ENCODE results near the gene ZFPM1. TPM values are rescaled to one million over a fixed set of nuclear protein-coding genes. Genes with fewer than 3 reads are reported as not detected.
A peak's percentile ranks its signal among the peaks of the same experiment; 100 is the strongest.

Gene ZFPM1
- total and polyA plus RNA-seq, 5 donors = 7.7 to 11.4 (median 8.2) TPM

GRCh38 chr16:88552815-88553214, 99.7 kb downstream of the ZFPM1 start:
- Histone ChIP-seq H3K27me3 (ENCODE audit: control insufficient read depth, insufficient read depth) (no peaks in the 10 kb centered on the region), H3K4me1 (ENCODE audit: control insufficient read depth, insufficient read depth, low read length) (no peaks in the 10 kb centered on the region), H3K27ac (ENCODE audit: low read length) (no peak overlapping the region), H3K4me3 (ENCODE audit: low read length) (no peak overlapping the region), H3K9me3 (ENCODE audit: control insufficient read depth, low read length) (no peaks in the 10 kb centered on the region)
- WGBS = 72% methylated on average over 13 of the region's 13 CpGs
- ATAC-seq (no peak), DNase-seq (peak in 1 of 3 donors; percentile 3)
- intact Hi-C loops (cut with DNase I) = no loop called here

DNA sequence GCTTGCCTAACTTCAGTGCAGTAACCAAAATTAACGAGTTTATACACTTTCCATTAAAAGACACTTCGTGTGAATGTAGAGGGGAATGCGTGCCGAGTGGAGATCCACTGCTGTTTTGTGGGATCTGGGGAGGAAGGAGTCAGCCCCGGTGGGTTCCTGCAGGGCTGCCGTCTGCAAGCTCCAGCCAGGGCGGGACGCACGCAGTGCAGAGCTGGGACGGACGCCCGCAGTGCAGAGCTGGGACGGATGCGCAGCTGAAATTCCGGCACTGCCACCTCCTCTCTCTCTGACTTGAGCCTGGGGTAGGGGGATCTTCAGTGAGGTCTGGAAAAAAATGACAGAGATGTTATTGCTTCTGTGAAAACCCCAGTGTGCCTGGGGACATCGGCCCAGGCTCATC, 100.7 kb downstream of the ZFPM1 start:
- Histone ChIP-seq H3K9me3 (ENCODE audit: control insufficient read depth, low read length) (no peaks in the 10 kb centered on the region), H3K4me1 (ENCODE audit: control insufficient read depth, insufficient read depth, low read length) (no peaks in the 10 kb centered on the region), H3K4me3 (ENCODE audit: low read length) (no peak overlapping the region), H3K27ac (ENCODE audit: low read length) (no peak overlapping the region), H3K27me3 (ENCODE audit: control insufficient read depth, insufficient read depth) (no peaks in the 10 kb centered on the region)
- ATAC-seq (no peak), DNase-seq (peak in 1 of 3 donors; percentile 15)
- intact Hi-C loops (cut with DNase I) = no loop called here
- WGBS = 75% methylated on average over 16 of the region's 16 CpGs

DNA sequence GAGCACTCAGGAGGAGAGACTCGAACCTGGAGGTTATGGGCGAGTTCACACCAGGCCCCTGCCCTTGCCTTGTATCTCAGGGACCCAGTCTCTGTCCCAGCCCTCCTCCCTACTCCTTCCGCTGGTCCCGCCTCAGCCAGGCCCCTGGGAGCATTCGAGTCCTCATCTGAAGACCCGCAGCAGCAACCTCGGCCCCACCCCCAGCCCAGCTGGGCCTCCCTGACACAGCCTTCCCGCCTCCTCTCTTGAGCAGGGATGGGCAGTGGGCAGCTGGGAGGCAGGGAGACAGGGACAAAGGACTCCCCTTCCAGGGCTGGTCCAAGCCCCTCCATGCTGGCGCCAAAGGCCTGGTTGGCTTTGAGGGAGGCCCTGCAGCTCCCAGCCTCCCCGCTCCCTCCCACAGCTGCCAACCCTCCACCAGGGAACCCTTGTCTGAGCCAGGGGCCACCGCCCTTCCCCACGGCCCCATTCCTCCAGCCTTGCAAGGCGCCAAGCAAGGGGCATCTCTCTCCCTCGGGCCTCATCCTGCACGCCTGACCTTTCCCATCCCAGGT, 101.7 kb downstream of the ZFPM1 start:
- Histone ChIP-seq H3K4me1 (ENCODE audit: control insufficient read depth, insufficient read depth, low read length) (no peaks in the 10 kb centered on the region), H3K9me3 (ENCODE audit: control insufficient read depth, low read length) (no peaks in the 10 kb centered on the region), H3K4me3 (ENCODE audit: low read length) (no peak overlapping the region), H3K27ac (ENCODE audit: low read length) (no peak overlapping the region), H3K27me3 (ENCODE audit: control insufficient read depth, insufficient read depth) (no peaks in the 10 kb centered on the region)
- 68% methylated on average over 15 of the region's 15 CpGs for WGBS
- peak in 1 of 3 donors; percentile 40 for DNase-seq
- ATAC-seq = no peak
- intact Hi-C loops (cut with DNase I) = no loop called here

GRCh38 chr16:88556294-88556988, 103.4 kb downstream of the ZFPM1 start:
- no peaks in the 10 kb centered on the region for H3K4me1 ChIP-seq (ENCODE audit: control insufficient read depth, insufficient read depth, low read length)
- H3K27ac ChIP-seq (ENCODE audit: low read length) = no peak overlapping the region
- WGBS = 82% methylated on average over 15 of the region's 15 CpGs
- no peaks in the 10 kb centered on the region for H3K27me3 ChIP-seq (ENCODE audit: control insufficient read depth, insufficient read depth)
- no peaks in the 10 kb centered on the region for H3K9me3 ChIP-seq (ENCODE audit: control insufficient read depth, low read length)
- intact Hi-C loops (cut with DNase I) = no loop called here
- H3K4me3 ChIP-seq (ENCODE audit: low read length) = no peak overlapping the region
- peak in 1 of 3 donors; percentile 7 for DNase-seq
- ATAC-seq = no peak

DNA sequence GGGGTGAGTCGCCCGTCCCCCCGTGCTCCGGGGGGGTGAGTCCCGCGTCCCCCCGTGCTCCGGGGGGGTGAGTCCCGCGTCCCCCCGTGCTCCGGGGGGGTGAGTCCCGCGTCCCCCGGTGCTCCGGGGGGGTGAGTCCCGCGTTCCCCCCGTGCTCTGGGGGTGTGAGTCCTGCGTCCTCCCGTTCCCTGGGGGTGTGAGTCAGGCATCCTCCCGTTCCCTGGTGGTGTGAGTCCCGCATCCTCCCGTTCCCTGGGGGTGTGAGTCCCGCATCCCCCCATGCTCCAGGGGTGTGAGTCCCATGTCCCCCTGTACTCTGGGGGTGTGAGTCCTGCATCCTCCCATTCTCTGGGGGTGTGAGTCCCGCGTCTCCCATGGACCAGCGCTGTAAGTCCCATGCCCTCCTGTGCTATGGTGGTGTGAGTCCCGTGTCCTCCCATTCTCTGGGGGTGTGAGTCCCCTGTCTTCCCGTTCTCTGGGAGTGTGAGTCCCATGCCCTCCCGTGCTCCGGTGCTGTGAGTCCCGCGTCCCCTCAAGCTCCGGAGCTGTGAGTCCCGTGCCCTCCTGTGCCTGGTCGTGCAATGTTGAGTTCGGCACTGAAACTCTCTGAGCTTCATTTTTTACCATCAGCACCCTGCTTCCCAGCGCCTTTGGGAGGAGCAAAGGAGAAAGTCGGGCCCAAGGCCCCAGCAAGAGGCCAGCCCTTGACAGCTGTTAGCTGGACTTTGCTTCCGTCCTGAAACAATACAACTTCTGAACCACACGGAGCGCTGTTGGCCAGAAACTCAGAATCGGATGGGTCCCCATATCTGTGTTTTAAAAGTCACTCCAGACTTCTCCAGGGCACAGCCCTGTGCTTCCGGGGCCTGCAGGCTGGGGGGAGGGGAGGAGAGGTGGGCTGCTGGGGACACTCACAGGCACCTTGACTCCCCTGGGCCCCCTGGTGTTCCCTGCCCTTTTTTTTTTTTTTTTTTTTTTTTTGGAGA, 105.7 kb downstream of the ZFPM1 start:
- H3K27me3 ChIP-seq (ENCODE audit: control insufficient read depth, insufficient read depth) = no peaks in the 10 kb centered on the region
- H3K4me3 ChIP-seq (ENCODE audit: low read length) = no peak overlapping the region
- WGBS = 49% methylated on average over 41 of the region's 45 CpGs
- H3K9me3 ChIP-seq (ENCODE audit: control insufficient read depth, low read length) = no peaks in the 10 kb centered on the region
- no peaks in the 10 kb centered on the region for H3K4me1 ChIP-seq (ENCODE audit: control insufficient read depth, insufficient read depth, low read length)
- ATAC-seq = peak; percentile 42 to 71
- no peak overlapping the region for H3K27ac ChIP-seq (ENCODE audit: low read length)
- intact Hi-C loops (cut with DNase I) = no loop called here
- DNase-seq = peak; percentile 86 to 93 (median 92)

DNA sequence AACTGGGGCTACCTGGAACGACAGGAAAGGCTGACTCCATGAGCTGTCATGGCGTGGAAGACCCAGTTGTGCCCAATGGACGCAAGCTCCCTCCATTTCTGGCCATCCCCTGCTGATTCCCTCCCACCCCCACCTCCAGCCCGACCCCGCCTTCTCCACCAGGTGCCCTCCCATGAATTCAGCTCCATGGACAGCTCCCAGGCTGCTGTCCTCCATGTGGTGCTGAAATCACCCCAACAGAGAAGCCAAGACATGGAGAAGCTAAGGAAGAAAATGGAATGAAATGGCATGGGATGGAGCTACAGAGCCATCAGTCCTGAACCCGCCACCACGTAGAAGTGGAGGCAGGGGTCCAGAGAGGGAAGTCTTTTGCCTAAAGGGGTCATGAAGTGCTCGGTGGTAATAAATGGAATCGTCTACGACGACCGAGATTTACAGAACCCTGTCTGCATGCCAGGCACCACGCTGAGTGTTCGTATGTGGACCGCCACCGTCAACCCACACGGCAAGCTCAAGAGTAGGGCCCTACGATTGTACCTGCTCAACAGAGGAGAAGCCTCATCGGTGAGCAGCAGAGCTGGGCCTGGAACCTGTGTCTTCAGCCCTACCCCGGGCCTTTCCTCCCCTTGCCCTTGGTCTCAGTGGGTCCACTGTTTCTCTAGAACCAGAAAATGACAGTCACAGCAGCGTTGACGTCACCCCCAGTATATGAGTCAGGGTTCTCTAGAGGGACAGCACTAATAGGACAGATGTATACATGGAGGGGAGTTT, 107.8 kb downstream of the ZFPM1 start:
- Histone ChIP-seq H3K4me3 (ENCODE audit: low read length) (no peak overlapping the region), H3K27me3 (ENCODE audit: control insufficient read depth, insufficient read depth) (no peaks in the 10 kb centered on the region), H3K4me1 (ENCODE audit: control insufficient read depth, insufficient read depth, low read length) (no peaks in the 10 kb centered on the region), H3K27ac (ENCODE audit: low read length) (no peak overlapping the region), H3K9me3 (ENCODE audit: control insufficient read depth, low read length) (no peaks in the 10 kb centered on the region)
- WGBS = 62% methylated on average over 22 of the region's 22 CpGs
- ATAC-seq = no peak
- peak in 1 of 3 donors; percentile 37 for DNase-seq
- intact Hi-C loops (cut with DNase I) = loop anchor here in 1 of 4 donors (2.0 kb wide), 1 partner anchor 116 kb away; no protein-coding TSS in a partner anchor

GRCh38 chr16:88561485-88562359, 108.6 kb downstream of the ZFPM1 start:
- Histone ChIP-seq H3K4me1 (ENCODE audit: control insufficient read depth, insufficient read depth, low read length) (no peaks in the 10 kb centered on the region), H3K4me3 (ENCODE audit: low read length) (no peak overlapping the region), H3K9me3 (ENCODE audit: control insufficient read depth, low read length) (no peaks in the 10 kb centered on the region), H3K27ac (ENCODE audit: low read length) (no peak overlapping the region), H3K27me3 (ENCODE audit: control insufficient read depth, insufficient read depth) (no peaks in the 10 kb centered on the region)
- intact Hi-C loops (cut with DNase I) = loop anchor here in 1 of 4 donors (2.0 kb wide), 1 partner anchor 117 kb away; no protein-coding TSS in a partner anchor
- peak; percentile 27 to 28 for ATAC-seq
- DNase-seq = peak in 1 of 3 donors; percentile 73
- 28% methylated on average over 22 of the region's 24 CpGs for whole genome bisulfite sequencing

GRCh38 chr16:88566158-88566557, 113.1 kb downstream of the ZFPM1 start:
- intact Hi-C loops (cut with DNase I) = no loop called here
- 64% methylated on average over 6 of the region's 6 CpGs for WGBS
- Histone ChIP-seq H3K4me1 (ENCODE audit: control insufficient read depth, insufficient read depth, low read length) (peaks cover 2% of the 10 kb centered on the region), H3K4me3 (ENCODE audit: low read length) (no peak overlapping the region), H3K9me3 (ENCODE audit: control insufficient read depth, low read length) (no peaks in the 10 kb centered on the region), H3K27ac (ENCODE audit: low read length) (no peak overlapping the region), H3K27me3 (ENCODE audit: control insufficient read depth, insufficient read depth) (no peaks in the 10 kb centered on the region)
- peak in 1 of 3 donors; percentile 28 for DNase-seq
- no peak for ATAC-seq

DNA sequence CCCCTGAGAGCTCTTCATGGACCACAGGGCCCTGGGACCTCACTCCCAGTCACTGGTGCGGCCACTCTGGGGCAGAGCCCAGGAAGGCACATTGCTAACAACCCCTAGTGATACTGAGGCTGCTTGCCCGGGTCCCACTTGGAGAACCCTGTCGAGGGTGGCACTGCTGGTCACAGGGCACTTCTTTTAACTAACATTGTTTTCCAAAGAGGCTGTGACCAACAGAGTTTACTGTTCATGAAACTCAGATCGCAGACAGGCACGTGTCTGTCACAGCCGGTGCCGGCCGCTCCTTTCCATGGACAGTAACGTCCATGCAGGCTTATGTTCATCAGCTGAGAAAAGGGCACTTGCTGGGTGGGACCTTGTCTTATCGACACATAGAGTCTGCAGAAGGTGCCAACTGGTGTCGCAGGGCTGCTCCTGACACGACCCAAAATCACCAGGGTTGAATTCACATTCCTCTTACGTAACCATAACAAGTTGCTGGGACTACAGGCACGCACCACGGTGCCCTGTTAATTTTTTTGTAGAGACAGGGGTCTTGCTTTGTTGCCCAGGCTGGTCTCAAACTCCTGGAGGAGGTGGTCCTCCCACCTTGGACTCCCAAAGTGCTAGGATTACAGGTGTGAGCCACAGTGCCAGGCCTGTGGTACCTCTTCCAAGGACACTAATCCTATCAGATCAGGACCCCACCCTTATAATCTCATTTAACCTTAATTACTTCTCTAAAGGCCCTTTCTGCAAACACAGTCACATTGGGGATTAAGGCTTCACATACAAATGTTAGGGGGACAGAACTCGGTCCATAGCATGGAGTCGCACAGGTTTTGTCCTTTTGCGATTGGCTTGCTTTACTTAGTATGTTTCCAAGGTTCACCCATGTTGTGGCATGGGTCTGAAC, 115.9 kb downstream of the ZFPM1 start:
- H3K9me3 ChIP-seq (ENCODE audit: control insufficient read depth, low read length) = no peaks in the 10 kb centered on the region
- intact Hi-C loops (cut with DNase I) = no loop called here
- peak overlapping the region; percentile 65 for H3K4me3 ChIP-seq (ENCODE audit: low read length)
- no peaks in the 10 kb centered on the region for H3K27me3 ChIP-seq (ENCODE audit: control insufficient read depth, insufficient read depth)
- DNase-seq (peak in 1 of 3 donors; percentile 39), ATAC-seq (no peak)
- H3K27ac ChIP-seq (ENCODE audit: low read length) = no peak overlapping the region
- 89% methylated on average over 18 of the region's 18 CpGs for WGBS
- H3K4me1 ChIP-seq (ENCODE audit: control insufficient read depth, insufficient read depth, low read length) = peaks cover 4% of the 10 kb centered on the region

Measured in right cardiac atrium (tissue), 5 donors.